ENCODE data around the gene EIF5A2.

EIF5A2 gene

DNA sequence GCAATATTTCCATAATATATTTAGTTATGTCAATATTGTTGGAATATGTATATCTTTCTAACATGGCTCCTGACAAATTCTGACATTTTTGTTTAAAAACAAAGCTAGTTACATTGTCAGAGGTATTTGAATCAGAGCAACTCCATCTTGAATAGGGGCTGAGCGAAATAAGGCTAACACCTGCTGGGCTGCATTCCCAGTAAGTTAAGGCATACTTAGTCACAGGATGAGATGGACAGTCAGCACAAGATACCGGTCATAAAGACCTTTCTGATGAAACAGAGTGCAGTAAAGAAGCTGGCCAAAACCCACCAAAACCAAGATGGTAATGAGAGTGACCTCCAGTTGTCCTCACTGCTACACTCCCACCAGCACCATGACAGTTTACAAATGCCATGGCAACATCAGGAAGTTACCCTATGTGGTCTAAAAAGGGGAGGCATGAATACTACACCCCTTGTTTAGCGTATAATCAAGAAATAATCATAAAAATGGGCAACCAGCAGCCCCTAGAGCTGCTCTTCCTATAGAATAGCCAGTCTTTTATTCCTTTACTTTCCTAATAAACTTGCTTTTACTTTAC, 68.8 kb downstream of the EIF5A2 start:
- Histone ChIP-seq H3F3A (ENCODE audit: low read depth) (no peaks in the 10 kb centered on the region), H3K27me3 (ENCODE audit: insufficient read depth, low read length, poor library complexity, severe bottlenecking) (no peaks in the 10 kb centered on the region), H3K4me1 (ENCODE audit: insufficient read depth, low read length, poor library complexity, severe bottlenecking) (no peaks in the 10 kb centered on the region), H3K4me2 (ENCODE audit: low read depth, low read length, poor library complexity, severe bottlenecking) (no peak overlapping the region), H3K4me3 (ENCODE audit: low read length, poor library complexity, severe bottlenecking) (no peak overlapping the region), H3K36me3 (ENCODE audit: insufficient read depth, low read length) (no peaks in the 10 kb centered on the region), H3K9me3 (ENCODE audit: insufficient read depth, low read depth, low read length) (no peaks in the 10 kb centered on the region), H3K79me2 (ENCODE audit: insufficient read depth, low read length) (no peaks in the 10 kb centered on the region), H3K9me2 (replicated peaks; ENCODE audit: low read depth, low read length) (no peaks in the 10 kb centered on the region), H2AFZ (ENCODE audit: low read length) (no peak overlapping the region), H3K9ac (ENCODE audit: low read depth, low read length, poor library complexity, severe bottlenecking) (no peak overlapping the region), H4K20me1 (ENCODE audit: insufficient read depth, low read length, poor library complexity, severe bottlenecking) (no peaks in the 10 kb centered on the region)
- TF ChIP-seq EZH2phosphoT487 (IDR thresholded peaks at IDR 0.05; ENCODE audit: borderline replicate concordance) = no peak
- TF ChIP-seq, protein P1, sequence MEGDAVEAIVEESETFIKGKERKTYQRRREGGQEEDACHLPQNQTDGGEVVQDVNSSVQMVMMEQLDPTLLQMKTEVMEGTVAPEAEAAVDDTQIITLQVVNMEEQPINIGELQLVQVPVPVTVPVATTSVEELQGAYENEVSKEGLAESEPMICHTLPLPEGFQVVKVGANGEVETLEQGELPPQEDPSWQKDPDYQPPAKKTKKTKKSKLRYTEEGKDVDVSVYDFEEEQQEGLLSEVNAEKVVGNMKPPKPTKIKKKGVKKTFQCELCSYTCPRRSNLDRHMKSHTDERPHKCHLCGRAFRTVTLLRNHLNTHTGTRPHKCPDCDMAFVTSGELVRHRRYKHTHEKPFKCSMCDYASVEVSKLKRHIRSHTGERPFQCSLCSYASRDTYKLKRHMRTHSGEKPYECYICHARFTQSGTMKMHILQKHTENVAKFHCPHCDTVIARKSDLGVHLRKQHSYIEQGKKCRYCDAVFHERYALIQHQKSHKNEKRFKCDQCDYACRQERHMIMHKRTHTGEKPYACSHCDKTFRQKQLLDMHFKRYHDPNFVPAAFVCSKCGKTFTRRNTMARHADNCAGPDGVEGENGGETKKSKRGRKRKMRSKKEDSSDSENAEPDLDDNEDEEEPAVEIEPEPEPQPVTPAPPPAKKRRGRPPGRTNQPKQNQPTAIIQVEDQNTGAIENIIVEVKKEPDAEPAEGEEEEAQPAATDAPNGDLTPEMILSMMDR (conservative IDR thresholded peaks at IDR 0.05; ENCODE audit: low read length) = no peak
